Neutrophil (primary cell): ENCODE measurements around the gene CHCHD6.

Experiments used
- H3K27ac ChIP-seq: fragments of 200-600 bp; sonication (generic); 2 replicates; pipeline ENCODE4 v1.5.1; 2016; ENCODE audit warnings: mild to moderate bottlenecking, moderate library complexity
- H3K27me3 ChIP-seq: fragments of 200-600 bp; sonication (generic); 2 replicates; pipeline ENCODE4 v1.6.0; 2016; ENCODE audit warnings: mild to moderate bottlenecking
- H3K36me3 ChIP-seq: fragments of 200-600 bp; sonication (generic); 2 replicates; pipeline ENCODE4 v1.5.1; 2017
- H3K4me1 ChIP-seq, 2 experiments: fragments of 200-600 bp in 1 of 2; sonication (generic) in 1 of 2; 1 replicate in 1 of 2; 2 replicates in 1 of 2; pipeline versions ENCODE4 v1.5.1 to v1.6.1; 2013 to 2016; ENCODE audit warnings: low read depth in 1 of 2, low read length in 1 of 2, mild to moderate bottlenecking in 1 of 2, moderate library complexity in 1 of 2; ENCODE audit not compliant: control insufficient read depth in 1 of 2, insufficient read depth in 1 of 2
- H3K4me3 ChIP-seq, 2 experiments: fragments of 200-600 bp in 1 of 2; sonication (generic) in 1 of 2; 1 replicate in 1 of 2; 2 replicates in 1 of 2; pipeline ENCODE4 v1.5.1; 2013 to 2016; ENCODE audit warnings: low read depth in 1 of 2, low read length in 1 of 2, mild to moderate bottlenecking in 1 of 2, moderate library complexity in 1 of 2
- H3K9me3 ChIP-seq: fragments of 200-600 bp; sonication (generic); 2 replicates; pipeline ENCODE4 v1.5.1; 2016
- TF ChIP-seq, protein P1 (sequence below): fragments of 200-600 bp; sonication (generic); IDR thresholded peaks from 2 replicates; pipeline ENCODE4 v1.5.1; 2016; ENCODE audit warnings: antibody characterized with exemption

The CHCHD6 gene

DNA sequence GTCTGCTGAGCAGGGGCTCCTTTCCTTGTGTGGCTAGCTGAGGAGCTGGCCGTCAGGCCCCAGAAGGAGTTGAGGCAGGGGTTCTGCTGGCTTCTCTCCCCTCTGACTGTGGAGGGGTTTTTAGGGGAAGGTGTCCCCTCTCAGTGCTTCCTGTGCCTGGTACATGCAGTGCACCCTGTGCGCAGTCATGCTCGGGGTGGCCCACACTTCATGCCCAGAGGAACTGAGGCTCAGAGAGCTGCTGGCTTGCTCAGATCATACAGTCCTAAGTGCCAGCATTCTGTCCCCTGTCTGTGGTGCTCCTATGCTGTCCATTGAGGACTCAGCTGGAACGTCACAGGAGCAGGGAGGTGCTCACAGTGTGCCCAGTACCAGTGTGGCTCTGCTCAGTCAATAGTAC, 211.0 kb downstream of the CHCHD6 start:
- Histone ChIP-seq H3K9me3 (no peaks in the 10 kb centered on the region), H3K36me3 (no peaks in the 10 kb centered on the region), H3K4me3 (no peak overlapping the region), H3K27ac (no peak overlapping the region), H3K27me3 (peaks cover 56% of the 10 kb centered on the region), H3K4me1 (peaks cover 3 to 8% of the 10 kb centered on the region in 2 experiments)
- TF ChIP-seq, protein P1, sequence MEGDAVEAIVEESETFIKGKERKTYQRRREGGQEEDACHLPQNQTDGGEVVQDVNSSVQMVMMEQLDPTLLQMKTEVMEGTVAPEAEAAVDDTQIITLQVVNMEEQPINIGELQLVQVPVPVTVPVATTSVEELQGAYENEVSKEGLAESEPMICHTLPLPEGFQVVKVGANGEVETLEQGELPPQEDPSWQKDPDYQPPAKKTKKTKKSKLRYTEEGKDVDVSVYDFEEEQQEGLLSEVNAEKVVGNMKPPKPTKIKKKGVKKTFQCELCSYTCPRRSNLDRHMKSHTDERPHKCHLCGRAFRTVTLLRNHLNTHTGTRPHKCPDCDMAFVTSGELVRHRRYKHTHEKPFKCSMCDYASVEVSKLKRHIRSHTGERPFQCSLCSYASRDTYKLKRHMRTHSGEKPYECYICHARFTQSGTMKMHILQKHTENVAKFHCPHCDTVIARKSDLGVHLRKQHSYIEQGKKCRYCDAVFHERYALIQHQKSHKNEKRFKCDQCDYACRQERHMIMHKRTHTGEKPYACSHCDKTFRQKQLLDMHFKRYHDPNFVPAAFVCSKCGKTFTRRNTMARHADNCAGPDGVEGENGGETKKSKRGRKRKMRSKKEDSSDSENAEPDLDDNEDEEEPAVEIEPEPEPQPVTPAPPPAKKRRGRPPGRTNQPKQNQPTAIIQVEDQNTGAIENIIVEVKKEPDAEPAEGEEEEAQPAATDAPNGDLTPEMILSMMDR, result no peak

DNA sequence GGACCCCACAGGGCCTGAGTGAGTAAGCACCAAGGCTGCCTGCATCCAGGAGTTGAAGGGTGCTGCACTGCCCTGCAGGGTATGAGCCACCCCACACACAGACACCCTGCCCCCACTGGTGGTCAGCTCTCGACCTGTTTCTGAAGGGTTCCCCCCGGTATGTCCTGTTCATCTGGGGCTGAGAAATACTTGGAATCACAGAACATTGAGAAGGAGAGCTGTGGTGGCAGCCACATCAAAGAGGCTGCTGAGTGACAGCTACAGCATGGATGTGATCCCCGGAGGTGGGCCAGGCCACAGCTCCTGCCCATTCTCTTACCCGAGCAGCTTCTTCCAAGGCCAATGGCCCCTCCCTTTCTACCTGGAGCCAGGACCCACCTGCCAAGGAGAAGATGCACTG, 212.5 kb downstream of the CHCHD6 start:
- H3K36me3 ChIP-seq, result no peaks in the 10 kb centered on the region
- peaks cover 0 to 3% of the 10 kb centered on the region in 2 experiments for H3K4me1 ChIP-seq
- no peak overlapping the region for H3K27ac ChIP-seq
- no peak overlapping the region for H3K4me3 ChIP-seq
- peaks cover 46% of the 10 kb centered on the region for H3K27me3 ChIP-seq
- no peaks in the 10 kb centered on the region for H3K9me3 ChIP-seq
- TF ChIP-seq, protein P1, result no peak

DNA sequence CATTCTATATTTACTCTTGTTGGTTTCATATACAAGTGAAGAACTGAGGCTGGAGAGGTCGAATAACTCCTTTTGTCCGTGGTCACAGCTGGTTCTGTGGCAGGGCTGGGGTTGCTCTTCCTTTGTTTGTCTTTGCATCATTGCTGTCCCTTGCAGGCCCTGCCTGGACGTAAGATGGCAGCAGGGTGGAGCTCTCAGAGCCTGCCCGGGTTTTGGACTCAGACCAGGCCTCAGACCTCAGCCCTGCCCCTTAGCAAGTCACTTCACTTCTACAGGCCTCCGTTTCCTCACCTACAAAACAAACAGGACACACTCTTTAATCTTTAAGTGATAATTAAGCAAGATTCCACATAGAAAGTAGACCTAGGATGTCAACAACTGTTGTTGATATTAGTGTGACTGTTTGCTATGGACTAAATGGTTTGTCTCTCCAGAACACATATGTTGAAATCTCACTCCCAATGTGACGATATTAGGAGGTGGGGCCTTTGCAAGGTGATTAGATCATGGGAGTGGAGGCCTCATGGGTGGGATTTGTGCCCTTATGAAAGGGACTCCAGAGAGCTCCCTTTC, 213.3 kb downstream of the CHCHD6 start:
- TF ChIP-seq, protein P1, result no peak
- Histone ChIP-seq H3K27ac (no peak overlapping the region), H3K9me3 (no peaks in the 10 kb centered on the region), H3K27me3 (peaks cover 38% of the 10 kb centered on the region), H3K4me3 (no peak overlapping the region), H3K36me3 (no peaks in the 10 kb centered on the region), H3K4me1 (no peaks in the 10 kb centered on the region)

DNA sequence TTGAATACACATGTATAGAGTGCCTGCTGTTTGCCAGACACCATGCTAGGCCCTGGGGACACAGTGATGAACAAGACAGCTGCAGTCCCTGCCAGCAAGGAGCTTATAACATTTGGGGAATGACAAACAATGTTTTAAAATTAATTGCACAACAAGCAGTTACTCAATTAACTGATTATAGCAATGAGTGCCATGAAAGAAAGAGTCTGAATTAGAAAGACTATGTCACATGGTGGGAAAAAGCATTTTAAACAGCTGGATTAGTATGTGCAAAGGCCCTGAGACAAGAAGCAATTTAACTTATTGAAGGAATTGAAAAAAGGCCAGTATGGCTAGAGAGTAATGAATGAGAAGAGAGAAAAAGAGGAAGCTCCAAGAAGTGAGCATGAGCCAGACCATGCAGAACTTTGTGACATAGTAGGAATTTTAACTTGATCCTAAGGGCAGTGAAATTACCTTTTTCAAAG, 214.3 kb downstream of the CHCHD6 start:
- TF ChIP-seq, protein P1, result no peak
- H3K27me3 ChIP-seq, result peaks cover 30% of the 10 kb centered on the region
- no peak overlapping the region for H3K27ac ChIP-seq
- no peaks in the 10 kb centered on the region for H3K36me3 ChIP-seq
- no peaks in the 10 kb centered on the region for H3K9me3 ChIP-seq
- no peak overlapping the region for H3K4me3 ChIP-seq
- no peaks in the 10 kb centered on the region for H3K4me1 ChIP-seq

DNA sequence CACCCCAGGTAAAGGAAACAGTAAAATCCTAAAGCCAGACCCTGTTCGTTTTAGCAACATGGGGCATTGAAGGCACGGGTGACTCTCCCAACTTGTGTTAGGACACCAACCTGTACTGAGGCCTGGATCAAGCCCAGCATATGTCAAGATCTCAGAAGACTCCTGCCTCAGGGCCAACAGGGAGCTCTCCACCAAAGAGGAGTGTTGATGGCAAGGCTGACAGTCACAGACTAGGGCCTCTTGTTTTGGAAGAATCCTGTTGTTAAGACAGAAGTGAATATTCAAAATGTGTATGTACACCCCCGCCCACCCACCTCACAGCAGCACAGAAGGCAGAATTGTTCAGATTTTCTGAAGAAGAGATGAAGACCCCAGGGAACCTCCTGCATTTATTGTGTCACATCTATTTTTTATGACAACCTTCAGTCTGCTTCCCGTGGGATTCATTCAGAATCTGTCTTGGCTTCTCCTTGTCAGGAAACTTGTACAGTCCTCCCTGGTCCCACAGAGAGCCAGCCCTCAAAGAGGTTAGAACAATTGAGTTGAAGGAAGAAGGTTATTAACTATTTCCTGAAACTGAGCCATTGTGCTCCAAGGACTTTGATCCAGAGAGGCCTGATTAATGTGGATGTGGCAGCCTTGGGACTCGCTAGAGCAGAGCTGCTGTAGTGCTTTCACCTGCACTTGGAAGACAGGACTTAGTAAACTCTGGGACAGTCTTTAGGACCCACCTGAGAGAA, 217.2 kb downstream of the CHCHD6 start:
- no peaks in the 10 kb centered on the region for H3K9me3 ChIP-seq
- H3K36me3 ChIP-seq, result no peaks in the 10 kb centered on the region
- H3K27ac ChIP-seq, result no peak overlapping the region
- no peak overlapping the region for H3K4me3 ChIP-seq
- TF ChIP-seq, protein P1, result no peak
- H3K4me1 ChIP-seq, result no peaks in the 10 kb centered on the region
- H3K27me3 ChIP-seq, result peaks cover 24% of the 10 kb centered on the region
